Measurements from ENCODE around the gene PRKAR1B.
"Not testable (repeated sequence)": the region's sequence is repeated elsewhere in the genome, so short reads cannot be mapped to it uniquely, and the experiment has no call there.

Gene PRKAR1B

GRCh38 chr7:665736-666453 is 61.2 kb downstream of the PRKAR1B start:
- DNase-seq = no peak

DNA sequence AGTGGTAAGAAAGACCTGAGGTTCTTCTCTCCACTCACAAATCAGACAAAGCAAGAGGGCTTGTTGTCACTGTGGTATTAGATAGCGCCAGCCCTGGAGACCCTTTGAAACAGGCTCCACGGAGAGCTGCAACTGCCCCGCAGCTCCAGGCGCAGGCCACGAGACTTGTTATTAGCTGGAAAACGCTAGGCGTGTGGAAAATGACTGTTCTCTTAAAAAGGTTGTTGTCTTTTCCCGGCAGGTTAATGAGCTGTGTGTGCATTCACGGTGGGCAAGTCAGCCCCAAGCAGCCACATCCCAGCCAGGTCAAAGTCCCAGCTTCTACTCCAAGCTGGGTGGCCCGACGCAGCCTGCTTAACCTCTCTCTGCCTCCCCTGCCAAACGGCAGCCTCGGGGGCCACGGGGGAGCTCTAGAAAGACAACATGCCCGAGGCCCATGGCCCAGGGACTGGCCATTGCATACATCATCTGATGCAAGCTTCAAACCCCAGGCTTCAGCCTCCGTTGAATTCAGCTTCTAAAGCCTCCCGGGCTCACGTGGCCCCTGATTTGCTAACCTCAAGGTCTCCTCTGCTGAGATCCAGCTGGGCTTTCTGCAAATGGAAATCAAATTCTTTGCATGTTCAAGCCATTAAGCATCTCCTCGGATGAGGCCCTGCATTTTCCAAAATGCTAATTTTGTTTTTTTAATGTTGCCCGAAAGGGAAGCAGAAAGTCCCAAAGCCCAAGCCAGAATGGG is 61.9 kb downstream of the PRKAR1B start:
- no peak for DNase-seq

DNA sequence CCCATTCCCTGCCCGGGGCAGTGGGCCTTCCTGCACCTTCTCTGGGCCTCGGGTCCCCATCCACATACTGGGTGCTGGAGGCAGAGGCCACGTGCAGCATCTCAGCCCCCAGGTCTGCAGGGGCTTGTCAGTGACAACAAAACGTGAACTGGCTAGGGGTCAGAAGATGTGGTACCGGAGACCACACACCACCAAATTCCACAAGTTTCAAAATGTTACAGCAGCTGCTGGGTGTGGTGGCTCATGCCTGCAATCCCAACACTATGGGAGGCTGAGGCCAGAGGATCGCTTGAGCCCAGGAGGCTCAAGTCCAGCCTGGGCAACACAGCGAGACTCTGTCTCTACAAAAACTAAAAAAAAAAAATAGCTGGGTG is 62.7 kb downstream of the PRKAR1B start:
- DNase-seq = no peak

GRCh38 chr7:662576-662975 is 64.5 kb downstream of the PRKAR1B start:
- DNase-seq = no peak

DNA sequence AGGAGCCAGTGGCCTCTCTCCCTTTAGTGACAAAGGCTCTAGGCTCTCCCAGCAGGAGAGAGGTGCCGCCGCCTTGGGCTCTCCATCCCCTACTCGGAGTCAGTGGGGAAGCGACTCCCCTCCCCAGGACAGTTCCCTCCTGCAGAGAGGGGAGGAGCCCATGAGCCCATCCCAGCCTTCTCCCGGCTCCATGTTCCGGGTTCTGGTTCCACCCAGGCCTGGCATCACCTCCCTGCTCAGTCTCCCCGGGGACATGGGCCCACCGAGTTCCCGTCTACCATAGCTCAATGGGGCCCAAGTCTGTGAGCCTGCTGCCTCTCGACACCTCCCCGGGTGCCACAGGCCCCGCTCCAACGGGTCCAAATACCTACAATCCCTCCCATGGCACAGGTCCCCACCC is 67.1 kb downstream of the PRKAR1B start:
- no peak for DNase-seq

DNA sequence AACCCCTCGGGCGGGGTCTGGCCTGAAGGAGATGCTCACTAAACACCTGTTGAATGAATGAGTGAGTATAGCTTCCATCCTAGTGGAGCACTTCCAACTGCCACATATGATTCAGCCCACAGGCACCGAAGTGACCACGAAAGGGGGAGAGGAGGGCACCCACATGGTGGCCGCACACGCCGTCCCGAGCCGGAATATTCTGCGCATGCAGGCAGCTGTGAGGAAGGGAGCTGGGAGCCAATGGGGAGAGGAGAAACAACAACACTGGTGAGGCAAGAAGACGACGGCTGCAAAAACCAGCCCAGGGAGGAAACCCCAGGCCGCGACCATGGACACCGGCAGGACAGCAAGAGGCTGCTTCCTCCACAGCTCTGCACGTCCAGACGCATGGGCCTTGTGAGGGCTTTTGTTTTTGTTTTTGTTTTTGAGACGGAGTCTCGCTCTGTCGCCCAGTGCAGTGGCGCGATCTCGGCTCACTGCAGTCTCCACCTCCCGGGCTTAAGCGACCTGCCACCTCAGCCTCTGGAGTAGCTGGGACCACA is 67.7 kb downstream of the PRKAR1B start:
- no peak for DNase-seq

GRCh38 chr7:657565-658119 is 69.4 kb downstream of the PRKAR1B start:
- no peak for DNase-seq

DNA sequence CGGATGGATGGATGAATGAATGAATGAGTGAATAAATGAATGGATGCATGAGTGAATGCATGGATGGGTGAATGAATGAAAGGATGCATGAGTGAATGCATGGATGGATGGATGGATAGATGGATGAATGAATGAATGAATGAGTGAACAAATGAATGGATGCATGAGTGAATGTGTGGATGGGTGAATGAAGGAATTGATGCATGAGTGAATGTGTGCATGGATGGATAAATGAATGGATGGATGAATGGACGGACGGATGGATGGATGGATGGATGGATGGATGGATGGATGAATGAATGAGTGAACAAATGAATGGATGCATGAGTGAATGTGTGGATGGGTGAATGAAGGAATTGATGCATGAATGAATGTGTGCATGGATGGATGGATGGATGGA is 70.1 kb downstream of the PRKAR1B start:
- DNase-seq = not testable (repeated sequence)

- no peak for DNase-seq
These were observed 71.3 kb downstream of the PRKAR1B start for GRCh38 chr7:655758-656157.

DNA sequence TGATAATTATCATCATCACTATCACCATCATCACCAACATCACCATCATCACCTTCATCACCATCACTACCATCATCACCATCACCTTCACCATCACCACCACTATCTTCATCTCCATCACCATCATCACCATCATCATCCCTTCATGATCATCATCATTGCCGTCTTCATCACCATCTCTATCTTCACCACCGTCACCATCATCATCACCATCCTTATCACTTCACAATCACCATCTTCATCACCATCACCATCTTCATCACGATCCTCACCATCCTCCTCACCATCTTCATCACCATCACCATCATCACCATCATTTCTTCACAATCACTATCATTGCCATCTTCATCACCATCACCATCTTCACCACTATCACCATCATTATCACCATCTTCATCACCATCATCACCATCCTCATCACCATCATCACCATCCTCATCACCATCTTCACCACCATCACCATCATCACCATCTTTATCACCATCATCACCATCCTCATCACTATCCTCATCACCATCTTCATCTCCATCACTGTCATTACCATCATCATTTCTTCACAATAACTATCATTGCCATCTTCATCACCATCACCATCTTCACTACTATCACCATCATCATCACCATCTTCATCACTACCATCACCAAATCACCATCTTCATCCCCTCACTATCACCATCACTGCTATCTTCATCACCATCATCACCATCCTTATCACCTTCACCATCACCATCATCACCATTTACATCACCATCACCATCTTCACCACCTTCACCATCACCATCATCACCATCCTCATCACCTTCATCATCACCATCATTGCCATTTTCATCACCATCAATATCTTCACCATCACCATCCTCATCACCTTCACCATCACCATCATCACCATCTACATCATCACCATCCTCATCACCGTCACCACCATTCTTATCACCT is 73.0 kb downstream of the PRKAR1B start:
- DNase-seq = no peak

DNA sequence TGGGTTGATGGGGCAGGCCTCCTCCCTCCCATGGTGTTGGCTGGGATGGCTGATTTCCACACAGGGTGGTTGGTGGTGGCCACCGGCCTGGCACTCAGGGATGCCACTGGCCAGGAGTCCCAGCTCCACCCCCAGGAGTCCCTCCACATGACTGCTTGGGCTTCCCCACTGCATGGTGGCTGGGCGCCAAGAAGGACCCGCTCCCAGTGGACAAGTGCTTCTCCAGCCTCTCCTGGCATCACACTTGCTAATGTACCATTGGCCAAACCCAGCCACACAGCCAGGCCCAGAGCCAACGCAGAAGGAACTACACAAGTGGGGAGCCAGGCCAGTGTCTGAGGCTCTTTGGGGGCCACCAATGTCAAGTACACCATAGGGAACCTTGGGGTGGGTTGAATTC is 74.2 kb downstream of the PRKAR1B start:
- no peak for DNase-seq

GRCh38 chr7:652167-652566 is 74.9 kb downstream of the PRKAR1B start:
- not testable (repeated sequence) for DNase-seq

GRCh38 chr7:651032-651728 is 75.9 kb downstream of the PRKAR1B start:
- DNase-seq = no peak

- no peak for DNase-seq
These were observed 76.6 kb downstream of the PRKAR1B start for GRCh38 chr7:650339-651031.

DNA sequence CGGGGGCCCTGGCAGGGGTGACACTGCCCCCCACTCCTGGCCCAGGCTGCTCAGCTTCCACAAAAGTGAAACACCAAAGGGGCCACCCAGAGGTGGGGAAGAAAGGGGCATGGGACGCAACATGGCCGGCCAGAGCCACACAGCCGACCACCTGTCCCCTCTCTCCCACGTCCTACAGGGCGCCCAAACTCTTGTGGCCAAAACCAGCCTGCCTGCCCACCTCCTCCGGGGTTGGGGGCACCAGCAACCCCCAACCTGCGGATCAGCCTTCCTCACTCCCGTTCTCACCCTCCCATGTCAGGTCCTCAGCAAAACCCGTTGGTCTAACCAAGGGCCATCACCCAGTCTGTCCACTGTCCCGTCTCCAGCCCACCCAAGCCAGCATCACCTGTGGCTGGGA is 80.1 kb downstream of the PRKAR1B start:
- DNase-seq = no peak

DNA sequence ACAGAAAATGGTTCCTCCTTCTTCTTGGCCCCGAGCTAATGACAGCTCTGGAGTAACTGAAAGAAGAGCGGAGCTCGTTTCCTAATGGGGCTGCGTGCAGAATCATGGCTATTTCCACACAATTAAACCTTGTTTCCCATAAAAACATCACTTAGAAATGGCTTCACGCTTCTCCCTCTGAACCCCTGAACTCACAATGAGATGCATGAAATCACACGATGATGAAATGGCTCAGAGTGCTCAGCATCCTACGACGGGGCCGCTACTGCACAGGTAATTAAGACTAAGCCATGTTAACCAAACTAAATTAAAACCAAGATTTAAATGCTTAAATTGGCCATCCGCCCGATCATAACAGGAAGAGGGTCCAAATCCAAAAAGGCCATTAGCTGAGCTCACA is 80.6 kb downstream of the PRKAR1B start:
- DNase-seq = no peak

DNA sequence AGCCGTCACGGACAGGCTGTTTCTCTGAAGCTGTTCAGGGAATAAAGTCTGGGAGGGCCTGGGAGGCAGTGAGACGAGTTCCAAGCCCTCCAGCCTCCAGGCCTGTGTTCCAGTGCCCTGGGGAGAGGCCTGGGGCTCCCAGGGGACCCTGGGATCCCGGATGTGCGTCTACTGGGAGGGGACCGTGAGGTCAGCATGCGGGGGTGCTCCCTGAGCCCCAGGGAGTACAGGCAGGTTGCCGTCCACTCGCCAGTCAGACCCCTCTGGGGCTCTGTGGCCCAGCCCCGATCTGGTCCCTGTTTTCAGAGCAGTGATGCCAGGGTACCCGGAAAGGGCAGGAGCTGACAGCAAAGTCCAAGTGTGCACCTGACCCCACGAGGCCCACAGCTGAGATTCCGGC is 81.5 kb downstream of the PRKAR1B start:
- DNase-seq = no peak

- DNase-seq = no peak
These were observed 82.4 kb downstream of the PRKAR1B start for GRCh38 chr7:644381-645305.

- no peak for DNase-seq
These were observed 85.1 kb downstream of the PRKAR1B start for GRCh38 chr7:641966-642365.

- no peak for DNase-seq
These were observed 85.8 kb downstream of the PRKAR1B start for GRCh38 chr7:641269-641671.
